Natural killer cell (primary cell): ENCODE measurements around the gene STH. TPM values are rescaled to one million over a fixed set of nuclear protein-coding genes. Genes with fewer than 3 reads are reported as not detected.

ENCODE experiments used
- ATAC-seq, 3 donors: fragments of 150-1000 bp in 2 of 3; fragments of 200-7000 bp in 1 of 3; cut with Tn5 transposase; 1 replicate in 1 of 3; 2 replicates in 2 of 3; pipeline ENCODE4 v1.10.0; 2021; ENCODE audit warnings: mild to moderate bottlenecking in 2 of 3, moderate library complexity in 2 of 3
- DNase-seq, 2 donors: peaks; one replicate each; pipeline versions ENCODE4 v3.0.0 to v3.0.0-alpha.2; 2013 to 2021; ENCODE audit warnings: mixed read lengths in 1 of 2
- H3K27ac ChIP-seq: one replicate; pipeline ENCODE4 v1.5.1; 2013; ENCODE audit warnings: mild to moderate bottlenecking, low read length
- H3K27me3 ChIP-seq: one replicate; pipeline ENCODE4 v1.6.1; 2013; ENCODE audit warnings: low read length; ENCODE audit not compliant: control insufficient read depth, insufficient read depth
- H3K36me3 ChIP-seq: one replicate; pipeline ENCODE4 v1.6.1; 2013; ENCODE audit warnings: low read length; ENCODE audit not compliant: control insufficient read depth, insufficient read depth
- H3K4me1 ChIP-seq: one replicate; pipeline ENCODE4 v1.6.1; 2013; ENCODE audit warnings: low read length; ENCODE audit not compliant: control insufficient read depth, insufficient read depth
- H3K4me3 ChIP-seq: one replicate; pipeline ENCODE4 v1.5.1; 2013; ENCODE audit warnings: low read length
- H3K9me3 ChIP-seq: one replicate; pipeline ENCODE4 v1.6.1; 2013; ENCODE audit warnings: low read length; ENCODE audit not compliant: control insufficient read depth, insufficient read depth
- H3K27ac Mint-ChIP-seq, 2 donors: one replicate each; pipeline ENCODE4 v1.8.0; 2022; ENCODE audit warnings: mild to moderate bottlenecking in 2 of 2, mixed read lengths in 2 of 2, moderate library complexity in 1 of 2
- H3K27me3 Mint-ChIP-seq, 2 donors: one replicate each; pipeline ENCODE4 v1.8.0; 2022; ENCODE audit warnings: low read depth in 2 of 2, mixed read lengths in 2 of 2
- H3K36me3 Mint-ChIP-seq: one replicate; pipeline ENCODE4 v1.8.0; 2022; ENCODE audit warnings: mixed read lengths
- H3K4me1 Mint-ChIP-seq, 2 donors: one replicate each; pipeline ENCODE4 v1.8.0; 2022; ENCODE audit warnings: mixed read lengths in 2 of 2
- H3K4me3 Mint-ChIP-seq: one replicate; pipeline ENCODE4 v1.8.0; 2022; ENCODE audit warnings: mild to moderate bottlenecking, moderate library complexity, mixed read lengths
- H3K9me3 Mint-ChIP-seq, 2 donors: one replicate each; pipeline ENCODE4 v1.8.0; 2022; ENCODE audit warnings: mixed read lengths in 2 of 2
- WGBS: methylation state at CpG from one replicate; pipeline ENCODE4 v1.1.7; 2013; ENCODE audit warnings: missing lambda C conversion rate; ENCODE audit not compliant: insufficient coverage; 5-methylcytosine and 5-hydroxymethylcytosine counted together
- intact Hi-C: fragments of 100-400 bp; cut with micrococcal nuclease; formaldehyde crosslinking; loops from one replicate; pipeline ENCODE4 v1.14.2; 2022
- total RNA-seq, 4 donors: library from RNA; stranded (reverse); fragments of 120-200 nt in 1 of 4; gene quantifications; one replicate each; pipeline versions ENCODE4 v1.2.3 to v1.2.4, GENCODE V29; 2013 to 2022
- TF ChIP-seq, protein P1 (sequence below): fragments of 200-600 bp; IDR thresholded peaks from one replicate; pipeline ENCODE4 v1.8.0; 2022; ENCODE audit warnings: antibody characterized with exemption

Gene STH
- total RNA-seq, 3 donors from 2014 or later (not counting 1 experiment from before 2014, with no cell fraction given), result not detected

DNA sequence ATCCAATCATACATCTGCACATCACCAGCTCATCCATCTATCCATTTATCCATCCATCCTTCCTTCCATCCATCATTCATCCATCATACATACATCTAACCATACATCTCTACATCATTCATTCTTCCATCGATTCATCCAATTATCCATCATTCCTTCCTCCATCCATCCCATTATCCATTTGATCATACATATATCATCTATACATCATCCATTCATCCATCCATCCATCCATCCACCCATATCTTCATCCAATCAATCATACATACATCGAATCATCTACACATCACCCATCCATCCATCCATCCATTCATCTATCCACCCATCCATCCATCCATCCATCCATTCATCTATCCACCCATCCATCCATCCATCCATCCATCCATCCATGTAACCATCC is 29.3 kb upstream of the STH start:
- no peaks in the 10 kb centered on the region for H3K9me3 ChIP-seq
- DNase-seq, result no peak
- no peaks in the 10 kb centered on the region for H3K4me1 ChIP-seq
- TF ChIP-seq, protein P1, sequence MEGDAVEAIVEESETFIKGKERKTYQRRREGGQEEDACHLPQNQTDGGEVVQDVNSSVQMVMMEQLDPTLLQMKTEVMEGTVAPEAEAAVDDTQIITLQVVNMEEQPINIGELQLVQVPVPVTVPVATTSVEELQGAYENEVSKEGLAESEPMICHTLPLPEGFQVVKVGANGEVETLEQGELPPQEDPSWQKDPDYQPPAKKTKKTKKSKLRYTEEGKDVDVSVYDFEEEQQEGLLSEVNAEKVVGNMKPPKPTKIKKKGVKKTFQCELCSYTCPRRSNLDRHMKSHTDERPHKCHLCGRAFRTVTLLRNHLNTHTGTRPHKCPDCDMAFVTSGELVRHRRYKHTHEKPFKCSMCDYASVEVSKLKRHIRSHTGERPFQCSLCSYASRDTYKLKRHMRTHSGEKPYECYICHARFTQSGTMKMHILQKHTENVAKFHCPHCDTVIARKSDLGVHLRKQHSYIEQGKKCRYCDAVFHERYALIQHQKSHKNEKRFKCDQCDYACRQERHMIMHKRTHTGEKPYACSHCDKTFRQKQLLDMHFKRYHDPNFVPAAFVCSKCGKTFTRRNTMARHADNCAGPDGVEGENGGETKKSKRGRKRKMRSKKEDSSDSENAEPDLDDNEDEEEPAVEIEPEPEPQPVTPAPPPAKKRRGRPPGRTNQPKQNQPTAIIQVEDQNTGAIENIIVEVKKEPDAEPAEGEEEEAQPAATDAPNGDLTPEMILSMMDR, result no peak
- Mint-ChIP-seq H3K4me1 (peaks cover 0 to 7% of the 10 kb centered on the region in 2 donors), H3K27ac (no peak overlapping the region), H3K4me3 (no peak overlapping the region), H3K36me3 (no peaks in the 10 kb centered on the region), H3K9me3 (peaks cover 3 to 4% of the 10 kb centered on the region in 2 donors), H3K27me3 (peaks cover 6 to 17% of the 10 kb centered on the region in 2 donors)
- H3K4me3 ChIP-seq, result no peak overlapping the region
- no peaks in the 10 kb centered on the region for H3K36me3 ChIP-seq
- no peak overlapping the region for H3K27ac ChIP-seq
- no peak for ATAC-seq
- WGBS, result 91% methylated on average over 2 of the region's 2 CpGs
- H3K27me3 ChIP-seq, result no peaks in the 10 kb centered on the region
- intact Hi-C loops, result no loop called here

DNA sequence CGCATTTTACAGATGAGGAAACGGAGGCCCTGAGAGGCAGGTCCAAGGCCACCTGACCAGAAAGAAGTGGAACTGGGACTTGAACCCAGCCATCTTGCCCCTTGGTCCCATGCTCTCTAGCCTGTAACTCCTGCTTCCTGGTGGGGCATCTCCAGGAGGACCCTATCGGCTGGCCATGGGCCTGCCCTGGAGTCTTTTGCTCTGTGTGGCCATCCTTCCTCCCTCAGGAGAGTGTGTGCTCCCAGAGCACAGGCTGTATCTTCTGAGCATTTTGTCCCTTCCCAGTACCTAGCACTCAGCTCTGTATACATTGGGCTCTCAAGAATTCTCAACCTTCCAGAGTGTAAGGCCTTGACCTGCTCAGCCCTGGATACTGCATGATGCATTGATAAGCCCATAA is 28.4 kb upstream of the STH start:
- H3K4me3 ChIP-seq, result no peak overlapping the region
- no peak overlapping the region for H3K27ac ChIP-seq
- H3K27me3 Mint-ChIP-seq, result peaks cover 5 to 17% of the 10 kb centered on the region in 2 donors
- H3K27ac Mint-ChIP-seq, result no peak overlapping the region
- H3K9me3 ChIP-seq, result no peaks in the 10 kb centered on the region
- H3K4me1 Mint-ChIP-seq, result peaks cover 0 to 7% of the 10 kb centered on the region in 2 donors
- TF ChIP-seq, protein P1, result no peak
- no peaks in the 10 kb centered on the region for H3K36me3 Mint-ChIP-seq
- no peaks in the 10 kb centered on the region for H3K36me3 ChIP-seq
- ATAC-seq (no peak), DNase-seq (no peak)
- 95% methylated on average over 3 of the region's 3 CpGs for WGBS
- intact Hi-C loops, result no loop called here
- no peaks in the 10 kb centered on the region for H3K4me1 ChIP-seq
- H3K9me3 Mint-ChIP-seq, result peaks cover 3 to 4% of the 10 kb centered on the region in 2 donors
- no peaks in the 10 kb centered on the region for H3K27me3 ChIP-seq
- no peak overlapping the region for H3K4me3 Mint-ChIP-seq

DNA sequence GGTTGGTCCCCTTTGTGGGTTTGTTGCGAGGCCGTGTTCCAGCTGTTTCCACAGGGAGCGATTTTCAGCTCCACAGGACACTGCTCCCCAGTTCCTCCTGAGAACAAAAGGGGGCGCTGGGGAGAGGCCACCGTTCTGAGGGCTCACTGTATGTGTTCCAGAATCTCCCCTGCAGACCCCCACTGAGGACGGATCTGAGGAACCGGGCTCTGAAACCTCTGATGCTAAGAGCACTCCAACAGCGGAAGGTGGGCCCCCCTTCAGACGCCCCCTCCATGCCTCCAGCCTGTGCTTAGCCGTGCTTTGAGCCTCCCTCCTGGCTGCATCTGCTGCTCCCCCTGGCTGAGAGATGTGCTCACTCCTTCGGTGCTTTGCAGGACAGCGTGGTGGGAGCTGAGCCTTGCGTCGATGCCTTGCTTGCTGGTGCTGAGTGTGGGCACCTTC is 27.3 kb upstream of the STH start:
- TF ChIP-seq, protein P1, result no peak
- peaks cover 0 to 22% of the 10 kb centered on the region in 2 donors for H3K27me3 Mint-ChIP-seq
- WGBS, result 58% methylated on average over 14 of the region's 14 CpGs

DNA sequence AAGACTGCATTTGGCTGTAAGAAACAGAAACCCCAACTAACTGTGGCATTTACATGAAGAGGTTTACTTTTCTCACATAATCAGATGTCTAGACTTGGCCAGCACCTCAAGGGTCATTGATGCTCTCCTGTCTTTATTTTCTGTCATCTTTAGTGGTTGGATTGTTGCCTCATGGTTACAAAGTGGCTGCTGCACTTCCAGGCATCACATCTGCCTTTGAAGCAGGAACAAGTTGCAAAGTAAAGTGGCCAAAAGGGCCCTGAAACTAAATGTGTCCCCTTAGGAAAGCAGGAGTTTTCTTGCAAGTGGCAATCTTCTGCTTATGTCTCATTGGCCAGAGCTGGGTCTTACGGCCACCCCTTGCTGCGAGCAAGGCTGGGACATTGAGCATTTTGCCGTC is 26.5 kb upstream of the STH start:
- Mint-ChIP-seq H3K9me3 (peaks cover 3 to 4% of the 10 kb centered on the region in 2 donors), H3K27ac (no peak overlapping the region), H3K4me3 (no peak overlapping the region), H3K4me1 (peaks cover 0 to 7% of the 10 kb centered on the region in 2 donors), H3K36me3 (no peaks in the 10 kb centered on the region), H3K27me3 (peaks cover 0 to 21% of the 10 kb centered on the region in 2 donors)
- peaks cover 4% of the 10 kb centered on the region for H3K4me1 ChIP-seq
- no peaks in the 10 kb centered on the region for H3K27me3 ChIP-seq
- intact Hi-C loops, result no loop called here
- no peaks in the 10 kb centered on the region for H3K9me3 ChIP-seq
- TF ChIP-seq, protein P1, result no peak
- WGBS, result 91% methylated on average over 3 of the region's 3 CpGs
- no peak overlapping the region for H3K4me3 ChIP-seq
- ATAC-seq (no peak), DNase-seq (no peak)
- H3K27ac ChIP-seq, result no peak overlapping the region
- no peaks in the 10 kb centered on the region for H3K36me3 ChIP-seq

More for the DNA sequence above, 27.3 kb upstream of the STH start:
- peaks cover 4% of the 10 kb centered on the region for H3K4me1 ChIP-seq
- H3K4me3 ChIP-seq, result no peak overlapping the region
- no peaks in the 10 kb centered on the region for H3K36me3 ChIP-seq
- H3K9me3 ChIP-seq, result no peaks in the 10 kb centered on the region
- peaks cover 0 to 7% of the 10 kb centered on the region in 2 donors for H3K4me1 Mint-ChIP-seq
- ATAC-seq, result no peak
- H3K9me3 Mint-ChIP-seq, result peaks cover 3 to 4% of the 10 kb centered on the region in 2 donors
- intact Hi-C loops, result no loop called here
- no peaks in the 10 kb centered on the region for H3K27me3 ChIP-seq
- H3K4me3 Mint-ChIP-seq, result no peak overlapping the region
- H3K27ac Mint-ChIP-seq, result no peak overlapping the region
- H3K36me3 Mint-ChIP-seq, result no peaks in the 10 kb centered on the region
- no peak for DNase-seq
- no peak overlapping the region for H3K27ac ChIP-seq
